Neuron (in vitro differentiated cells): ENCODE results near the gene TMEM31.

ENCODE experiments used
- H2AFZ ChIP-seq: one replicate; pipeline ENCODE4 v1.6.1; 2013; ENCODE audit warnings: low read depth, mild to moderate bottlenecking, inconsistent platforms, low read length, moderate library complexity
- H3K27me3 ChIP-seq: one replicate; pipeline ENCODE4 v1.6.1; 2013; ENCODE audit warnings: low read length; ENCODE audit not compliant: insufficient read depth
- H3K36me3 ChIP-seq: one replicate; pipeline ENCODE4 v1.6.1; 2013; ENCODE audit warnings: low read length; ENCODE audit not compliant: insufficient read depth
- H3K4me1 ChIP-seq: one replicate; pipeline ENCODE4 v1.6.1; 2013; ENCODE audit warnings: low read length; ENCODE audit not compliant: insufficient read depth
- H3K4me3 ChIP-seq: 2 replicates; pipeline ENCODE4 v1.5.1; 2013; ENCODE audit warnings: mild to moderate bottlenecking, low read length, moderate library complexity
- H3K9me3 ChIP-seq: one replicate; pipeline ENCODE4 v1.6.1; 2013; ENCODE audit warnings: low read length

Gene TMEM31

GRCh38 chrX:103688946-103689345, 21.8 kb upstream of the TMEM31 start:
- Histone ChIP-seq H3K4me3 (no peak overlapping the region), H3K27me3 (no peaks in the 10 kb centered on the region), H3K4me1 (peaks cover 4% of the 10 kb centered on the region), H3K36me3 (peaks cover 9% of the 10 kb centered on the region), H2AFZ (no peak overlapping the region), H3K9me3 (no peaks in the 10 kb centered on the region)

- Histone ChIP-seq H3K4me3 (no peak overlapping the region), H3K27me3 (no peaks in the 10 kb centered on the region), H2AFZ (no peak overlapping the region), H3K36me3 (no peaks in the 10 kb centered on the region), H3K4me1 (no peaks in the 10 kb centered on the region), H3K9me3 (no peaks in the 10 kb centered on the region)
Observed at GRCh38 chrX:103691059-103691458, 19.6 kb upstream of the TMEM31 start.

GRCh38 chrX:103697687-103698086, 13.0 kb upstream of the TMEM31 start:
- Histone ChIP-seq H3K4me1 (no peaks in the 10 kb centered on the region), H3K9me3 (no peaks in the 10 kb centered on the region), H3K27me3 (no peaks in the 10 kb centered on the region), H3K36me3 (no peaks in the 10 kb centered on the region), H2AFZ (no peak overlapping the region), H3K4me3 (no peak overlapping the region)

GRCh38 chrX:103699243-103699642, 11.5 kb upstream of the TMEM31 start:
- no peaks in the 10 kb centered on the region for H3K4me1 ChIP-seq
- no peak overlapping the region for H2AFZ ChIP-seq
- H3K9me3 ChIP-seq = no peaks in the 10 kb centered on the region
- H3K4me3 ChIP-seq = no peak overlapping the region
- no peaks in the 10 kb centered on the region for H3K27me3 ChIP-seq
- no peaks in the 10 kb centered on the region for H3K36me3 ChIP-seq

GRCh38 chrX:103704863-103705262, 5.8 kb upstream of the TMEM31 start:
- Histone ChIP-seq H2AFZ (no peak overlapping the region), H3K9me3 (no peaks in the 10 kb centered on the region), H3K27me3 (no peaks in the 10 kb centered on the region), H3K4me1 (no peaks in the 10 kb centered on the region), H3K4me3 (no peak overlapping the region), H3K36me3 (no peaks in the 10 kb centered on the region)

- Histone ChIP-seq H2AFZ (no peak overlapping the region), H3K4me3 (no peak overlapping the region), H3K27me3 (peaks cover 3% of the 10 kb centered on the region), H3K4me1 (no peaks in the 10 kb centered on the region), H3K9me3 (no peaks in the 10 kb centered on the region), H3K36me3 (no peaks in the 10 kb centered on the region)
Observed at GRCh38 chrX:103716962-103717361, 6.3 kb downstream of the TMEM31 start.

- peaks cover 3% of the 10 kb centered on the region for H3K27me3 ChIP-seq
- no peaks in the 10 kb centered on the region for H3K4me1 ChIP-seq
Observed at GRCh38 chrX:103718120-103718519, 7.4 kb downstream of the TMEM31 start.

GRCh38 chrX:103722505-103722904, 11.8 kb downstream of the TMEM31 start:
- Histone ChIP-seq H3K4me1 (no peaks in the 10 kb centered on the region), H3K36me3 (no peaks in the 10 kb centered on the region), H3K27me3 (peaks cover 29% of the 10 kb centered on the region), H3K4me3 (no peak overlapping the region), H3K9me3 (no peaks in the 10 kb centered on the region), H2AFZ (no peak overlapping the region)

More at GRCh38 chrX:103718120-103718519, 7.4 kb downstream of the TMEM31 start:
- no peak overlapping the region for H2AFZ ChIP-seq
- H3K36me3 ChIP-seq = no peaks in the 10 kb centered on the region
- H3K4me3 ChIP-seq = no peak overlapping the region
- no peaks in the 10 kb centered on the region for H3K9me3 ChIP-seq

- no peak overlapping the region for H2AFZ ChIP-seq
- no peaks in the 10 kb centered on the region for H3K4me1 ChIP-seq
- H3K4me3 ChIP-seq = no peak overlapping the region
- H3K9me3 ChIP-seq = no peaks in the 10 kb centered on the region
- peaks cover 57% of the 10 kb centered on the region for H3K27me3 ChIP-seq
- no peaks in the 10 kb centered on the region for H3K36me3 ChIP-seq
Observed at GRCh38 chrX:103726477-103726876, 15.8 kb downstream of the TMEM31 start.

GRCh38 chrX:103727115-103727514, 16.4 kb downstream of the TMEM31 start:
- Histone ChIP-seq H3K27me3 (peaks cover 56% of the 10 kb centered on the region), H3K4me3 (no peak overlapping the region), H3K9me3 (no peaks in the 10 kb centered on the region), H2AFZ (no peak overlapping the region), H3K4me1 (no peaks in the 10 kb centered on the region), H3K36me3 (no peaks in the 10 kb centered on the region)

GRCh38 chrX:103729015-103729414, 18.3 kb downstream of the TMEM31 start:
- H3K9me3 ChIP-seq = no peaks in the 10 kb centered on the region
- H3K4me3 ChIP-seq = no peak overlapping the region
- H3K4me1 ChIP-seq = no peaks in the 10 kb centered on the region
- no peak overlapping the region for H2AFZ ChIP-seq
- H3K27me3 ChIP-seq = peaks cover 53% of the 10 kb centered on the region
- no peaks in the 10 kb centered on the region for H3K36me3 ChIP-seq

- Histone ChIP-seq H3K9me3 (no peaks in the 10 kb centered on the region), H3K4me1 (no peaks in the 10 kb centered on the region), H3K27me3 (peaks cover 47% of the 10 kb centered on the region), H3K4me3 (no peak overlapping the region), H2AFZ (no peak overlapping the region), H3K36me3 (no peaks in the 10 kb centered on the region)
Observed at GRCh38 chrX:103730147-103730795, 19.6 kb downstream of the TMEM31 start.

- Histone ChIP-seq H2AFZ (no peak overlapping the region), H3K36me3 (no peaks in the 10 kb centered on the region), H3K4me3 (no peak overlapping the region), H3K27me3 (peaks cover 41% of the 10 kb centered on the region), H3K4me1 (no peaks in the 10 kb centered on the region), H3K9me3 (no peaks in the 10 kb centered on the region)
Observed at GRCh38 chrX:103730796-103731493, 20.2 kb downstream of the TMEM31 start.
